IMR-90 (cell line): Measurements from ENCODE around the gene NFX1. TPM values are rescaled to one million over a fixed set of nuclear protein-coding genes. Genes with fewer than 3 reads are reported as not detected.

Experiments used
- ATAC-seq: fragments of 200-7000 bp; cut with Tn5 transposase; 2 replicates; pipeline ENCODE4 v1.9.1; 2020; ENCODE audit warnings: low read depth, mild to moderate bottlenecking, moderate library complexity
- BruUV-seq: library from RNA; stranded (reverse); fragments of 400-500 nt; replicated peaks from 2 replicates; lab custom pipeline; 2021; lab: Mats Ljungman, UMichigan
- CTCF ChIA-PET: fragments of 300-600 bp; formaldehyde crosslinking; extraction: SDS; loops from one replicate; lab custom pipeline; 2021; ENCODE audit warnings: antibody characterized with exemption; lab: Yijun Ruan, JAX
- POLR2A ChIA-PET: fragments of 300-600 bp; sonication (Branson Sonifier 250); formaldehyde crosslinking; loops from one replicate; lab custom pipeline; 2022; ENCODE audit warnings: antibody characterized with exemption; ENCODE audit not compliant: unreplicated experiment; lab: Charles Lee
- DNase-seq: peaks from one replicate; pipeline ENCODE4 v3.0.0; 2013
- H2AFZ ChIP-seq: replicated peaks from 2 replicates; pipeline ENCODE3; 2013; ENCODE audit warnings: low read length, mild to moderate bottlenecking; ENCODE audit not compliant: poor library complexity
- H2AK5ac ChIP-seq: 2 replicates; pipeline ENCODE4 v1.6.1; 2013; ENCODE audit warnings: low read depth, low read length, inconsistent platforms
- H2AK9ac ChIP-seq: replicated peaks from 2 replicates; pipeline ENCODE3; 2013; ENCODE audit warnings: mild to moderate bottlenecking, low read depth, low read length, moderate library complexity; ENCODE audit not compliant: poor library complexity
- H2BK120ac ChIP-seq: 2 replicates; pipeline ENCODE4 v1.6.1; 2013; ENCODE audit warnings: low read depth, low read length, inconsistent platforms
- H2BK15ac ChIP-seq: 3 replicates; pipeline ENCODE4 v1.6.1; 2013; ENCODE audit warnings: low read depth, low read length, inconsistent platforms
- H2BK20ac ChIP-seq: 2 replicates; pipeline ENCODE4 v1.6.1; 2013; ENCODE audit warnings: low read depth, mild to moderate bottlenecking, inconsistent platforms, low read length, moderate library complexity
- H2BK5ac ChIP-seq: 2 replicates; pipeline ENCODE4 v1.6.1; 2013; ENCODE audit warnings: mild to moderate bottlenecking, low read depth, low read length, inconsistent platforms; ENCODE audit not compliant: poor library complexity, severe bottlenecking
- H3K14ac ChIP-seq: replicated peaks from 2 replicates; pipeline ENCODE4 v1.6.1; 2013; ENCODE audit warnings: low read depth, low read length, inconsistent platforms
- H3K18ac ChIP-seq: 2 replicates; pipeline ENCODE4 v1.6.1; 2013; ENCODE audit warnings: low read depth, low read length, control low read depth
- H3K23ac ChIP-seq: 2 replicates; pipeline ENCODE4 v1.6.1; 2013; ENCODE audit warnings: low read depth, low read length, inconsistent platforms
- H3K27ac ChIP-seq: 2 replicates; pipeline ENCODE4 v1.5.1; 2013; ENCODE audit warnings: mild to moderate bottlenecking, control low read depth, low read length; ENCODE audit not compliant: insufficient read depth
- H3K27me3 ChIP-seq: 2 replicates; pipeline ENCODE4 v1.6.1; 2013; ENCODE audit warnings: low read length; ENCODE audit not compliant: control insufficient read depth, insufficient read depth
- H3K36me3 ChIP-seq: 2 replicates; pipeline ENCODE4 v1.6.1; 2013; ENCODE audit warnings: low read length, mixed read lengths; ENCODE audit not compliant: control insufficient read depth, insufficient read depth
- H3K4ac ChIP-seq: 2 replicates; pipeline ENCODE4 v1.6.1; 2013; ENCODE audit warnings: low read depth, low read length, inconsistent platforms
- H3K4me1 ChIP-seq: 2 replicates; pipeline ENCODE4 v1.6.1; 2013; ENCODE audit warnings: low read length, mixed read lengths; ENCODE audit not compliant: control insufficient read depth, insufficient read depth
- H3K4me2 ChIP-seq: 2 replicates; pipeline ENCODE4 v1.6.1; 2013; ENCODE audit warnings: low read depth, mild to moderate bottlenecking, control low read depth, low read length, moderate library complexity
- H3K4me3 ChIP-seq: 2 replicates; pipeline ENCODE4 v1.5.1; 2013; ENCODE audit warnings: low read depth, mild to moderate bottlenecking, control low read depth, low read length, moderate library complexity; ENCODE audit not compliant: insufficient read depth
- H3K56ac ChIP-seq: 2 replicates; pipeline ENCODE4 v1.6.1; 2013; ENCODE audit warnings: low read length, inconsistent platforms; ENCODE audit not compliant: insufficient read depth; ENCODE audit errors: extremely low read depth
- H3K79me1 ChIP-seq, 2 experiments: 2 replicates each; pipeline ENCODE4 v1.6.1; 2013; ENCODE audit warnings: low read length in 2 of 2, inconsistent platforms in 1 of 2, low read depth in 1 of 2
- H3K9ac ChIP-seq: 2 replicates; pipeline ENCODE4 v1.6.1; 2013; ENCODE audit warnings: low read depth, low read length, control low read depth
- H3K9me1 ChIP-seq: 2 replicates; pipeline ENCODE4 v1.6.1; 2013; ENCODE audit warnings: low read length, inconsistent platforms; ENCODE audit not compliant: insufficient read depth
- H3K9me3 ChIP-seq: 2 replicates; pipeline ENCODE4 v1.6.1; 2013; ENCODE audit warnings: low read length; ENCODE audit not compliant: control insufficient read depth, insufficient read depth
- H4K20me1 ChIP-seq: 2 replicates; pipeline ENCODE4 v1.6.1; 2013; ENCODE audit warnings: low read length, inconsistent platforms; ENCODE audit not compliant: insufficient read depth
- H4K5ac ChIP-seq: 2 replicates; pipeline ENCODE4 v1.6.1; 2013; ENCODE audit warnings: mild to moderate bottlenecking, low read depth, low read length, control low read depth
- H4K8ac ChIP-seq, 2 experiments: 2 replicates each; pipeline ENCODE4 v1.6.1; 2013; ENCODE audit warnings: low read depth in 2 of 2, low read length in 2 of 2, control low read depth in 1 of 2, inconsistent platforms in 1 of 2
- H4K91ac ChIP-seq: 2 replicates; pipeline ENCODE4 v1.6.1; 2013; ENCODE audit warnings: low read depth, low read length, inconsistent platforms; ENCODE audit not compliant: insufficient read depth
- MXI1 ChIP-seq: IDR thresholded peaks from 2 replicates; pipeline ENCODE4 v1.6.1; 2012; ENCODE audit warnings: low read depth, mild to moderate bottlenecking, low read length, moderate library complexity, borderline replicate concordance
- POLR2A ChIP-seq: IDR thresholded peaks from 2 replicates; pipeline ENCODE4 v1.6.1; 2012; ENCODE audit warnings: mild to moderate bottlenecking, low read depth, low read length
- WGBS, 2 experiments: methylation state at CpG; one replicate each; pipeline versions ENCODE4 v1.1.5 to v1.1.7; 2013; ENCODE audit warnings: missing lambda C conversion rate in 2 of 2; ENCODE audit not compliant: insufficient read length in 1 of 2; ENCODE audit errors: extremely low coverage in 2 of 2; 5-methylcytosine and 5-hydroxymethylcytosine counted together
- dilution Hi-C: fragments of 300-500 bp; cut with HindIII; formaldehyde crosslinking; loops from one replicate; pipeline ENCODE4 v1.14.3; 2018; ENCODE audit warnings: low sequenced_read_pairs; ENCODE audit not compliant: unreplicated experiment
- in situ Hi-C: fragments of 300-500 bp; cut with MboI; formaldehyde crosslinking; loops from 3 replicates; pipeline ENCODE4 v1.14.3; 2019; ENCODE audit warnings: low sequenced_read_pairs, inconsistent platforms, mixed read lengths
- intact Hi-C: fragments of 100-400 bp; cut with micrococcal nuclease; formaldehyde crosslinking; loops from 2 replicates; pipeline ENCODE4 v1.10.0; 2022
- polyA plus RNA-seq, 3 experiments: library from polyadenylated mRNA; depleted of rRNA; stranded (reverse); fragments of >200 nt; gene quantifications; 2 replicates each; pipeline ENCODE4 v1.2.3, GENCODE V29; 2012; ENCODE audit warnings: low replicate concordance in 1 of 3
- total RNA-seq: library from RNA; depleted of rRNA; stranded (reverse); fragments of >200 nt; gene quantifications from 2 replicates; pipeline ENCODE4 v1.2.3, GENCODE V29; 2012

NFX1 gene
- total and polyA plus RNA-seq, 2 of the 4 experiments (the other 2 are of a cell fraction): 27.0 to 36.0 TPM

GRCh38 chr9:33263131-33264002 is 26.9 kb upstream of the NFX1 start:
- H3K4ac ChIP-seq: peak overlapping the region; percentile 86
- H4K5ac ChIP-seq: peak overlapping the region; percentile 6
- H3K23ac ChIP-seq: peak overlapping the region; percentile 89
- H3K27ac ChIP-seq: peak overlapping the region; percentile 76
- peak overlapping the region; percentile 60 for H4K91ac ChIP-seq
- WGBS, 2 experiments: 7% methylated on average over 19 of the region's 25 CpGs; no CpG with 5 or more reads in 1 of the 2 experiments
- no peak for TF ChIP-seq POLR2A
- peak; percentile 90 for TF ChIP-seq MXI1
- DNase-seq: no peak
- peak overlapping the region; percentile 14 to 17; a peak in 3 of 4 replicates for H4K8ac ChIP-seq
- peak overlapping the region; percentile 21; the same call in 1 of the 2 replicates for H3K18ac ChIP-seq
- no peaks in the 10 kb centered on the region for H3K27me3 ChIP-seq
- H3K4me2 ChIP-seq: peak overlapping the region; percentile 80
- peak overlapping the region; percentile 73 for H3K14ac ChIP-seq
- H4K20me1 ChIP-seq: peaks cover 9% of the 10 kb centered on the region
- peaks cover 38 to 68% of the 10 kb centered on the region in 2 experiments for H3K79me1 ChIP-seq
- peak overlapping the region; percentile 42 for H2AK9ac ChIP-seq
- dilution Hi-C loops (no loop called here), intact Hi-C loops (loop anchor here (1.0 kb wide), 1 partner anchor 182 kb away; no protein-coding TSS in a partner anchor), in situ Hi-C loops (no loop called here)
- H2AK5ac ChIP-seq: peak overlapping the region; percentile 80; the same call in 1 of the 2 replicates
- ATAC-seq: peak; percentile 1
- H3K4me1 ChIP-seq: peaks cover 10% of the 10 kb centered on the region
- H3K56ac ChIP-seq: peak overlapping the region; percentile 67
- no TSS peak for BruUV-seq
- POLR2A ChIA-PET: interaction anchor here (0.6 kb wide), 1 partner anchor 29 kb away, joined by 3 read pairs; no protein-coding TSS in a partner anchor
- H3K4me3 ChIP-seq: peak overlapping the region; percentile 84
- no peak overlapping the region for H2BK20ac ChIP-seq
- H3K36me3 ChIP-seq: peaks cover 18% of the 10 kb centered on the region
- no peak overlapping the region; the same call in 2 of the 3 replicates for H2BK15ac ChIP-seq
- H2BK120ac ChIP-seq: no peak overlapping the region
- H3K9ac ChIP-seq: peak overlapping the region; percentile 79
- H2BK5ac ChIP-seq: peak overlapping the region; percentile 68
- H3K9me1 ChIP-seq: peaks cover 5% of the 10 kb centered on the region; the same call in 1 of the 2 replicates
- H3K9me3 ChIP-seq: no peaks in the 10 kb centered on the region
- CTCF ChIA-PET: no interaction called here
- H2AFZ ChIP-seq: peak overlapping the region; percentile 95
